ENCODE results near the gene DTX1. TPM values are rescaled to one million over a fixed set of nuclear protein-coding genes. Genes with fewer than 3 reads are reported as not detected.
A peak's percentile ranks its signal among the peaks of the same experiment; 100 is the strongest.

Gene DTX1
- total RNA-seq, 1 donor from 2014 or later, result 1.5 TPM

DNA sequence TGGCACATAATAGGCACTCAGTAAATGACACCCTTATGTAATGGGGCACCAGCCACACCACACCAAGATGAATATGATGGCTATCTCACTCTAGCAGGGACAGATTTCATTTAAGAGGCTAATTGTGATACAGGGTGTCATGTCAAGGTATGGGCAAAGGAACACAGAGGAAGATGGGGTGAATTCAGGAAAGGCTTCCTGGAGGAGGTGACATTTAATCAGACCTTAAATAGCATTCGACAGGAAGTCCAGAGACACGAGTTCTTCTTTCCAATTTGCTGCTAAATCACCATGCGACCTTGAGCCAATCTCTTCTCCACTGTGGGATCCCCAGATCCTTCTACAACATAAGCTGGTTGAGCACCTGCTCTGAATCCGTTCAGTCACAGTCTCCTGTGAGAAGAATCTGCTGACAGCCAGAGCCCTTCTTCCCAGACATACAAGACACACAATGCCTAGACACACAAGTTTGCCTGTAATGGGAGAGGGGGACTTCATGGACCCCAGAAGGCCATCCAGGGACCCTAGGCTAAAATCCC, 1.5 kb upstream of the DTX1 start:
- Histone ChIP-seq H3K36me3 (no peaks in the 10 kb centered on the region), H3K27ac (replicated peaks) (no peak overlapping the region), H3K27me3 (ENCODE audit: low read depth) (peaks cover 89% of the 10 kb centered on the region), H3K9me3 (replicated peaks) (no peaks in the 10 kb centered on the region), H3K4me1 (peaks cover 16% of the 10 kb centered on the region), H3K4me3 (no peak overlapping the region)
- no peak for DNase-seq
- intact Hi-C loops (cut with micrococcal nuclease), result no loop called here
- TF ChIP-seq, protein P1, sequence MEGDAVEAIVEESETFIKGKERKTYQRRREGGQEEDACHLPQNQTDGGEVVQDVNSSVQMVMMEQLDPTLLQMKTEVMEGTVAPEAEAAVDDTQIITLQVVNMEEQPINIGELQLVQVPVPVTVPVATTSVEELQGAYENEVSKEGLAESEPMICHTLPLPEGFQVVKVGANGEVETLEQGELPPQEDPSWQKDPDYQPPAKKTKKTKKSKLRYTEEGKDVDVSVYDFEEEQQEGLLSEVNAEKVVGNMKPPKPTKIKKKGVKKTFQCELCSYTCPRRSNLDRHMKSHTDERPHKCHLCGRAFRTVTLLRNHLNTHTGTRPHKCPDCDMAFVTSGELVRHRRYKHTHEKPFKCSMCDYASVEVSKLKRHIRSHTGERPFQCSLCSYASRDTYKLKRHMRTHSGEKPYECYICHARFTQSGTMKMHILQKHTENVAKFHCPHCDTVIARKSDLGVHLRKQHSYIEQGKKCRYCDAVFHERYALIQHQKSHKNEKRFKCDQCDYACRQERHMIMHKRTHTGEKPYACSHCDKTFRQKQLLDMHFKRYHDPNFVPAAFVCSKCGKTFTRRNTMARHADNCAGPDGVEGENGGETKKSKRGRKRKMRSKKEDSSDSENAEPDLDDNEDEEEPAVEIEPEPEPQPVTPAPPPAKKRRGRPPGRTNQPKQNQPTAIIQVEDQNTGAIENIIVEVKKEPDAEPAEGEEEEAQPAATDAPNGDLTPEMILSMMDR (IDR thresholded peaks at IDR 0.05; ENCODE audit: borderline replicate concordance), result no peak

DNA sequence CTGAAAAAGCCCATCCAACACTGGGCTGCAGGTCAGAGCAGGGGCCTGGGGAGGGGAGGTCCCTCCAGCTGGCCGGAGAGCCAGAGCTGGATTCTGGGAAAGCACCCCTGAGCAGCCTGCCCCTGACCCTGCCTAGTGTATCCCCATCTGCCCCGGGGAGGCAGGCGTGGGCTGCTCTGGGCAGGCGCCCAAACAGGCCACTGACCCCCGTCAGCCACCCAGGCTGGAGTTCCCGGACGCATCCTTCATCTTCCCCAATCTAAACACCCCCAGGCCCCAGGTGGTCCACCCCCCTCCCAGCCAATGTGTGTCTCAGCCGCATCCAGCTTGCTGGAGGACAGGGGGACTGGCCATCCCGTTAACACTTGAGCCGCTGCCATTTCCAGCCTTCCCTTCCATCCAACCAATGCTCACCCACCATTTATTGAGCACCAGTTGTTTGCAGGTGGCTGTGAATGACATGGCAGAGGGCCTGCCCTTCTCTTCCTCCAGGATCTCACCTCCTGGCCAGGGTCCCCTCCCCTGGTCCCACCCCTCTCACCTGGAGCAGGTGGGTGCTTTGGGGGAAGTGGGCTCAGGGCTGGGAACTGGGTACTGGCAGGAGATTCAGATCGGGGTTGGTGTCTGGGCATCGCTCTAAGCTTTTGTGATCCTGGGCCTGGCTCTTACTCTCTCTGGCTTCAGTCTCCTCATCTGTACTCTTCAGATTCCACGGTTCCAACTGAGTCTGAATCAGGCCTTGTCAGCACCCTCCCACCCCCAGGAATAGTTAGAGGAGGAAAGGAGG, 743 bp upstream of the DTX1 start:
- peak overlapping the region; percentile 73 for H3K4me3 ChIP-seq
- peaks cover 16% of the 10 kb centered on the region for H3K4me1 ChIP-seq
- no peaks in the 10 kb centered on the region for H3K9me3 ChIP-seq (replicated peaks)
- peaks cover 88% of the 10 kb centered on the region for H3K27me3 ChIP-seq (ENCODE audit: low read depth)
- intact Hi-C loops (cut with micrococcal nuclease), result no loop called here
- no peak for DNase-seq
- TF ChIP-seq, protein P1 (IDR thresholded peaks at IDR 0.05; ENCODE audit: borderline replicate concordance), result no peak
- H3K27ac ChIP-seq (replicated peaks), result no peak overlapping the region
- H3K36me3 ChIP-seq, result no peaks in the 10 kb centered on the region

DNA sequence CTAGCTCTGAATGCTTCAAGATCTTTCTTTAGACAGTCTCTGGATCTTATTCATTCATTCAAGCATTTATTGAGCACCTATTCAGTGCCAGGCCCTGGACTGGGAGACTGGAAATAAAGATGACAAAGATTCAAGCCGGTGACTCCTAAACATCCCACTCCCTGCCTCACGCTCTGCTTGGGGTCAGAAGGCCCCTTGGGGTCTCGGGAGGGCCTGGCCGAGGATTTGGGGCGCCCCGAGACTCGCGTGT, 224 bp upstream of the DTX1 start:
- DNase-seq, result no peak
- H3K27ac ChIP-seq (replicated peaks), result peak overlapping the region; percentile 42
- H3K4me3 ChIP-seq, result peak overlapping the region; percentile 73
- H3K36me3 ChIP-seq, result no peaks in the 10 kb centered on the region
- peaks cover 16% of the 10 kb centered on the region for H3K4me1 ChIP-seq
- H3K9me3 ChIP-seq (replicated peaks), result no peaks in the 10 kb centered on the region
- H3K27me3 ChIP-seq (ENCODE audit: low read depth), result peaks cover 91% of the 10 kb centered on the region
- TF ChIP-seq, protein P1 (IDR thresholded peaks at IDR 0.05; ENCODE audit: borderline replicate concordance), result no peak
- intact Hi-C loops (cut with micrococcal nuclease), result no loop called here

DNA sequence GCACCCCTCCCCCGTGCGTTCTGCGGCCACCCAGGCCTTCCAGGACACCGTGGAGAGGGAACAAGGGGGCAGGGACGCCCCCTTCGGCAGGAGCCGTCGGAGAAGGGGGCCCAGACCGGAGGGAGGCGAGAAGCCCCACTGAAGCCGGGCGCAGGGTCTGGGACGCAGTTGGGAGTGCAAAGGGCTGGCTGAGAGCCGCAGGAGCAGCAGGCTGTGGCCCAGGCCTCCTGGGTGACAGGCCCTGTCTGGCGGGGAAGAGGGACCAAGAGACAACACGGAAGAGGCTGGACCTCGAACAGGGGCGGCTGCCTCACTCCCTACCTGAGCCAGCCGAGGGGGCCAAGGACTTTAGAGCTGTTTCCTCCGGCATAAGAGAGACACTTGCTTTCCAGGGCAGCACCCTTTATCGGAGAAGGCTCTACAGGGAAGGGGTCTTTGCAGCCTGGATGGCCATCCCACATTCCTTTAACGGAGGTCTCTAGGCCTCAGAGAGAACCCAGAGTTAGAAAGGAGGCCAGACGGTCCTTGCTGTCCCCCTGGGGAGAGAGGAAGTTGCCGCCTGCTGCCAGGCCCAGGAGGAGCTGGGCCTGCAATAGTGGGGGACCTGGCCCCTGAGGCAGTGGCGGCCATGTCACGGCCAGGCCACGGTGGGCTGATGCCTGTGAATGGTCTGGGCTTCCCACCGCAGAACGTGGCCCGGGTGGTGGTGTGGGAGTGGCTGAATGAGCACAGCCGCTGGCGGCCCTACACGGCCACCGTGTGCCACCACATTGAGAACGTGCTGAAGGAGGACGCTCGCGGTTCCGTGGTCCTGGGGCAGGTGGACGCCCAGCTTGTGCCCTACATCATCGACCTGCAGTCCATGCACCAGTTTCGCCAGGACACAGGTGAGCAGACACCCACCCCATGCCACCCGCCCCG, 1.3 kb downstream of the DTX1 start:
- peak overlapping the region; percentile 73 for H3K4me3 ChIP-seq
- TF ChIP-seq, protein P1 (IDR thresholded peaks at IDR 0.05; ENCODE audit: borderline replicate concordance), result no peak
- H3K36me3 ChIP-seq, result no peaks in the 10 kb centered on the region
- peak overlapping the region; percentile 42 for H3K27ac ChIP-seq (replicated peaks)
- intact Hi-C loops (cut with micrococcal nuclease), result no loop called here
- H3K4me1 ChIP-seq, result peaks cover 16% of the 10 kb centered on the region
- H3K9me3 ChIP-seq (replicated peaks), result no peaks in the 10 kb centered on the region
- no peak for DNase-seq
- peaks cover 94% of the 10 kb centered on the region for H3K27me3 ChIP-seq (ENCODE audit: low read depth)

DNA sequence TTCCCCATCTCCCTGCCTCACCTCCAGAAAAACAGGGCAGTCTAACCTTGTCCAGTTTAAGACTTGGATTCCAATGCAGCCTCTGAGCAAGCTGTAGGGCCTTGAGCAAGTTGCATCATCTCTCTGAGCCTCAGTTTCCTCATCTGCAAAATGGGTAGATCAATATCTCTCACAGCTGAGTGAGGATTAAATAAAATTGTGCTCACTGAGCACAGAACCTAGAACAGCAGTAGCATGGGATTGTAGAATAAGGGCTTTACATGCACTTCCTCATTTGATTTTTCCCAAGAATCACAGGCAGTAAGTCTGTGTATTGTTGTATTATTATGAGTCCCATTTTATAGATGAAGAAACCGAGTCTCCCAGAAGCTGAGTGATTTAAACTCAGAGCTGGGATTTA, 2.0 kb downstream of the DTX1 start:
- no peaks in the 10 kb centered on the region for H3K9me3 ChIP-seq (replicated peaks)
- peaks cover 95% of the 10 kb centered on the region for H3K27me3 ChIP-seq (ENCODE audit: low read depth)
- no peak overlapping the region for H3K4me3 ChIP-seq
- H3K36me3 ChIP-seq, result no peaks in the 10 kb centered on the region
- H3K4me1 ChIP-seq, result peaks cover 16% of the 10 kb centered on the region
- H3K27ac ChIP-seq (replicated peaks), result no peak overlapping the region
- intact Hi-C loops (cut with micrococcal nuclease), result no loop called here
- DNase-seq, result no peak
- TF ChIP-seq, protein P1 (IDR thresholded peaks at IDR 0.05; ENCODE audit: borderline replicate concordance), result no peak

Data from left ventricle myocardium inferior (tissue), 1 donor.